OCI-LY7 (cell line): ENCODE data around the gene DENND2D. TPM values are rescaled to one million over a fixed set of nuclear protein-coding genes. Genes with fewer than 3 reads are reported as not detected.

Experiments
- BruUV-seq: library from RNA; stranded (reverse); fragments of 400-500 nt; replicated peaks from 2 replicates; lab custom pipeline; 2021; lab: Mats Ljungman, UMichigan
- CTCF ChIA-PET: fragments of 300-600 bp; sonication (Branson Sonifier 250); formaldehyde crosslinking; loops from one replicate; lab custom pipeline; 2022; ENCODE audit warnings: antibody characterized with exemption; ENCODE audit not compliant: unreplicated experiment; lab: Charles Lee
- POLR2A ChIA-PET: fragments of 300-600 bp; sonication (Branson Sonifier 250); formaldehyde crosslinking; loops from one replicate; lab custom pipeline; 2022; ENCODE audit warnings: antibody characterized with exemption; lab: Charles Lee
- DNase-seq: peaks from one replicate; pipeline ENCODE4 v3.0.0-alpha.2; 2015; ENCODE audit warnings: low spot score
- H2AFZ ChIP-seq: fragments of 200-600 bp; sonication (generic), shearing (Covaris generic); 2 replicates; pipeline ENCODE4 v1.6.1; 2014; ENCODE audit warnings: mild to moderate bottlenecking, antibody characterized with exemption, low read length, moderate library complexity
- H3K27ac ChIP-seq: fragments of 200-600 bp; sonication (generic); 2 replicates; pipeline ENCODE4 v1.5.1; 2014; ENCODE audit warnings: mixed run types, low read depth, mild to moderate bottlenecking, moderate library complexity, low read length, inconsistent platforms; ENCODE audit not compliant: poor library complexity, severe bottlenecking
- H3K36me3 ChIP-seq: fragments of 200-600 bp; sonication (generic); 2 replicates; pipeline ENCODE4 v1.6.1; 2014; ENCODE audit warnings: mild to moderate bottlenecking, antibody characterized with exemption, low read length, moderate library complexity, mixed read lengths; ENCODE audit not compliant: insufficient read depth
- H3K4me1 ChIP-seq: fragments of 200-600 bp; sonication (generic); 2 replicates; pipeline ENCODE4 v1.5.1; 2014; ENCODE audit warnings: mild to moderate bottlenecking, low read length; ENCODE audit not compliant: insufficient read depth, poor library complexity, severe bottlenecking
- H3K4me2 ChIP-seq: fragments of 200-600 bp; sonication (generic); 2 replicates; pipeline ENCODE4 v1.6.1; 2014; ENCODE audit warnings: mild to moderate bottlenecking, low read length
- H3K4me3 ChIP-seq: fragments of 200-600 bp; sonication (generic); 2 replicates; pipeline ENCODE4 v1.5.1; 2014; ENCODE audit warnings: mild to moderate bottlenecking, low read depth, low read length; ENCODE audit not compliant: poor library complexity, severe bottlenecking
- H3K79me2 ChIP-seq: fragments of 200-600 bp; sonication (generic); 2 replicates; pipeline ENCODE4 v1.6.1; 2016; ENCODE audit warnings: low read depth, mild to moderate bottlenecking, low read length, moderate library complexity, mixed read lengths; ENCODE audit not compliant: insufficient read depth
- H3K9me2 ChIP-seq: fragments of 200-600 bp; sonication (generic); 2 replicates; pipeline ENCODE4 v1.6.1; 2016; ENCODE audit warnings: mild to moderate bottlenecking, low read length, mixed read lengths; ENCODE audit not compliant: insufficient read depth
- H3K9me3 ChIP-seq: fragments of 200-600 bp; sonication (generic); 2 replicates; pipeline ENCODE4 v1.6.1; 2014; ENCODE audit warnings: mild to moderate bottlenecking, mixed run types, low read length, mixed read lengths
- H4K20me1 ChIP-seq: fragments of 200-600 bp; sonication (generic); 2 replicates; pipeline ENCODE4 v1.6.1; 2014; ENCODE audit warnings: mild to moderate bottlenecking, antibody characterized with exemption, low read length, moderate library complexity, mixed read lengths; ENCODE audit not compliant: insufficient read depth
- CTCF ChIP-seq: fragments of 200-600 bp; sonication (generic); conservative IDR thresholded peaks from 2 replicates; pipeline ENCODE4 v1.5.1; 2014; ENCODE audit warnings: mild to moderate bottlenecking, antibody characterized with exemption, low read length, moderate library complexity, mixed read lengths
- EZH2phosphoT487 ChIP-seq: fragments of 200-600 bp; sonication (generic); IDR thresholded peaks from 2 replicates; pipeline ENCODE4 v1.6.1; 2018; ENCODE audit warnings: low read depth, borderline replicate concordance, mild to moderate bottlenecking, mixed run types, antibody characterized with exemption, low read length, moderate library complexity, mixed read lengths
- intact Hi-C: fragments of 100-400 bp; cut with micrococcal nuclease; formaldehyde crosslinking; loops from one replicate; pipeline ENCODE4 v1.10.0; 2022; ENCODE audit not compliant: unreplicated experiment
- total RNA-seq, 2 experiments: library from RNA; depleted of rRNA in 1 of 2; stranded (reverse); fragments of >200 nt in 1 of 2; shearing (Covaris generic) in 1 of 2; gene quantifications; 2 replicates each; pipeline ENCODE4 v1.2.3, GENCODE V29; 2014 to 2022

The DENND2D gene
- total RNA-seq, 2 experiments from 2014 or later, result 9.8 to 39.9 TPM

GRCh38 chr1:111241797-111242196, 41.4 kb upstream of the DENND2D start:
- H3K4me2 ChIP-seq, result no peak overlapping the region
- peaks cover 31% of the 10 kb centered on the region for H3K36me3 ChIP-seq
- no peaks in the 10 kb centered on the region for H3K4me1 ChIP-seq
- H3K4me3 ChIP-seq, result no peak overlapping the region
- no peak overlapping the region for H2AFZ ChIP-seq
- intact Hi-C loops, result no loop called here
- no peaks in the 10 kb centered on the region for H3K9me2 ChIP-seq
- POLR2A ChIA-PET, result no interaction called here
- CTCF ChIA-PET, result no interaction called here
- no peaks in the 10 kb centered on the region for H3K9me3 ChIP-seq
- BruUV-seq, result no TSS peak
- TF ChIP-seq EZH2phosphoT487, result no peak
- TF ChIP-seq CTCF, result no peak
- H3K27ac ChIP-seq, result no peak overlapping the region
- no peaks in the 10 kb centered on the region for H3K79me2 ChIP-seq
- DNase-seq, result no peak
- H4K20me1 ChIP-seq, result no peaks in the 10 kb centered on the region

- CTCF ChIA-PET, result no interaction called here
- Histone ChIP-seq H3K4me3 (no peak overlapping the region), H3K4me2 (no peak overlapping the region), H2AFZ (no peak overlapping the region), H3K27ac (no peak overlapping the region), H3K79me2 (no peaks in the 10 kb centered on the region), H3K4me1 (no peaks in the 10 kb centered on the region), H3K9me3 (no peaks in the 10 kb centered on the region), H3K9me2 (no peaks in the 10 kb centered on the region), H3K36me3 (peaks cover 46% of the 10 kb centered on the region), H4K20me1 (no peaks in the 10 kb centered on the region)
- no TSS peak for BruUV-seq
- intact Hi-C loops, result no loop called here
- TF ChIP-seq CTCF (no peak), EZH2phosphoT487 (no peak)
- POLR2A ChIA-PET, result no interaction called here
- DNase-seq, result no peak
These were observed 37.8 kb upstream of the DENND2D start for GRCh38 chr1:111238056-111238795.

GRCh38 chr1:111236806-111237205, 36.4 kb upstream of the DENND2D start:
- Histone ChIP-seq H3K9me2 (no peaks in the 10 kb centered on the region), H2AFZ (no peak overlapping the region), H3K27ac (no peak overlapping the region), H3K79me2 (no peaks in the 10 kb centered on the region), H3K4me2 (no peak overlapping the region), H4K20me1 (no peaks in the 10 kb centered on the region), H3K4me3 (no peak overlapping the region), H3K4me1 (peaks cover 2% of the 10 kb centered on the region), H3K9me3 (no peaks in the 10 kb centered on the region), H3K36me3 (peaks cover 46% of the 10 kb centered on the region)
- ChIA-PET CTCF (no interaction called here), POLR2A (interaction anchor here (0.6 kb wide), 1 partner anchor 454 kb away, joined by 3 read pairs; no protein-coding TSS in a partner anchor)
- BruUV-seq, result no TSS peak
- TF ChIP-seq CTCF (no peak), EZH2phosphoT487 (no peak)
- no peak for DNase-seq
- intact Hi-C loops, result no loop called here
